Stimulated activated CD8-positive, alpha-beta memory T cell treated with anti-CD3 and anti-CD28 coated beads, Interleukin-15, amount 100 ng/mL, for 4 hours (primary cell): ENCODE measurements around the gene STRA6.

Experiments used
- DNase-seq, 2 donors: peaks; one replicate each; pipeline ENCODE4 v3.0.0-alpha.2; 2020; ENCODE audit warnings: low read depth in 2 of 2

STRA6 gene, protein sequence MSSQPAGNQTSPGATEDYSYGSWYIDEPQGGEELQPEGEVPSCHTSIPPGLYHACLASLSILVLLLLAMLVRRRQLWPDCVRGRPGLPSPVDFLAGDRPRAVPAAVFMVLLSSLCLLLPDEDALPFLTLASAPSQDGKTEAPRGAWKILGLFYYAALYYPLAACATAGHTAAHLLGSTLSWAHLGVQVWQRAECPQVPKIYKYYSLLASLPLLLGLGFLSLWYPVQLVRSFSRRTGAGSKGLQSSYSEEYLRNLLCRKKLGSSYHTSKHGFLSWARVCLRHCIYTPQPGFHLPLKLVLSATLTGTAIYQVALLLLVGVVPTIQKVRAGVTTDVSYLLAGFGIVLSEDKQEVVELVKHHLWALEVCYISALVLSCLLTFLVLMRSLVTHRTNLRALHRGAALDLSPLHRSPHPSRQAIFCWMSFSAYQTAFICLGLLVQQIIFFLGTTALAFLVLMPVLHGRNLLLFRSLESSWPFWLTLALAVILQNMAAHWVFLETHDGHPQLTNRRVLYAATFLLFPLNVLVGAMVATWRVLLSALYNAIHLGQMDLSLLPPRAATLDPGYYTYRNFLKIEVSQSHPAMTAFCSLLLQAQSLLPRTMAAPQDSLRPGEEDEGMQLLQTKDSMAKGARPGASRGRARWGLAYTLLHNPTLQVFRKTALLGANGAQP

DNA sequence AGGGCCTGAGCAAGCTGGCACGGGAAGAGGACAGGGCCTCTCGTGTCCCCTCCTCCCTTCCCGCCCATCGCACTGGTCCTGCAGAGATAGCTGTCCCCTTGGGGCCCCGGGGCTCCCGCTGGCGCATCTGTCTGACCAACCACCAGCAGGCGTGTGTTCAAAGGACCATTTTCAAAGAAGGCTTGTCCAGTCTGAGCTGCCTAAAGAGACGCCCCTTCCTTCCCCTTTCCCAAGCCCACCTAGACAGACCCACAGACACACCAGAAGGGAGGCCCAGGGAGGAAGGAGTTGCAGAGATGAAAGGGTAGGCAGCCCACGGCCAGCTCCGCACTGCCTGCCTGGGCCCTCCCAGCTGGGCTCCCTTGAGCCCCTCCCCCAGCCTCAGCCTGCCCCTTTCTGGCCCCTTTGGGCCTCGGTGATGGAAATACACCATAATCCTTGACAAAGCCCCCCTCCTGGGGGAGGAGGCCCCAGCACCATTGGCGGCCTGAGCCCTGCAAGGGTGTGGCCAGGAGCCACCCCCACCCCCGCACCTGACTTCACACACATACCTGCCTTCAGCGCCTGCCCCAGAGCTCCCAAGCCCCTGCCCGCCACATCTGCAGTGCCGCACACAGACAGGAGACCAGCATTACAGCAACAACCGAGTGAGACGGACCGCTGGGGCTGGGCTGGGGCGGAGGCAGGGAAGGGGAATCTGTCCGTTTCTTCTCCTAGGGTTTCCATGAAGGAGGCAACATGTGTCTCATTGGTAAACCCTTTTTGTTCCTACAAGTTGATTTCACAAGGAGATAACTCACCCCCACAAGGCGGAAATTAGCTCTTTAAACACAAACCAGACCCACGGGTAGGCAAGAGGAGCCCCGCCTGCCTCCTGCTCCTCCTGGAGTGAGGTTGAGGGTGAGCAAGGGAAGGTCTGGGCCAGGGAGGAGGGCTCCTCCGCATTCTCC is at the start of gene STRA6:
Gene STRA6, minus strand, starts transcription at position 336 of the 950 bp plus-strand sequence. CDS start 520 bp downstream, outside the sequence.
- no peak for DNase-seq

GRCh38 chr15:74252291-74252690 is 49.7 kb upstream of the STRA6 start:
- DNase-seq, result no peak

- DNase-seq, result no peak
Measured at GRCh38 chr15:74251131-74251811, 48.7 kb upstream of the STRA6 start.

- no peak for DNase-seq
Measured at GRCh38 chr15:74250266-74250665, 47.7 kb upstream of the STRA6 start.

DNA sequence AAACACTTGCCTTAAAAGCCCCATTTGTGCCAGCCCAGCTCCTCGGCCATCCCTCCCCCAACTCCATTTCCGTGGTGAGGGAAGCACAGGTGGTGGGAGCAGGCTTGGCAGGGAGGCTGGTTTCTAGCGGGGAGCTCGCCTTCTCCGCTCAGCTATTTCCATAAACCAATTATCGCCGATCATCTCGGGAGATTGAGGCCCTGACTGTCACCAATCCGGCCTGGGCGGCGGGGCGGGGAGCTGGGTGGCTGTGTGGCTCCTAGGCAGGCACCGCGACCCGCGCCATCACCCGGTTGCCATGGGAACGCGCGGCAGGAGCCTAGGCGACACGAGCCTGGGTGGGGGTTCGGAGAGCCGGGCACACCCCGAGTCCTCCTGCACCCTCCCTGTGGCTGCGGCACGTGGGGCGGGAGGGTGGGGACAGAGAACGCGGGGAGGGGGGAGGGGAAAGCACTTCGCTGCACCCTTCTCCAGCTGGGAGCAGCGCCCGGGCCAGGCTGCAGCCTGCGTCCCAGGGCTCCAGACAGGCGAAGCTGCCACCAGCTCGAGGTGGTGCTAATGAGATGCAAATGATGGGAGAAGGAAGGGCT is 42.9 kb upstream of the STRA6 start:
- DNase-seq, result no peak

GRCh38 chr15:74244822-74245341 is 42.3 kb upstream of the STRA6 start:
- no peak for DNase-seq

GRCh38 chr15:74243431-74243830 is 40.8 kb upstream of the STRA6 start:
- DNase-seq, result no peak

DNA sequence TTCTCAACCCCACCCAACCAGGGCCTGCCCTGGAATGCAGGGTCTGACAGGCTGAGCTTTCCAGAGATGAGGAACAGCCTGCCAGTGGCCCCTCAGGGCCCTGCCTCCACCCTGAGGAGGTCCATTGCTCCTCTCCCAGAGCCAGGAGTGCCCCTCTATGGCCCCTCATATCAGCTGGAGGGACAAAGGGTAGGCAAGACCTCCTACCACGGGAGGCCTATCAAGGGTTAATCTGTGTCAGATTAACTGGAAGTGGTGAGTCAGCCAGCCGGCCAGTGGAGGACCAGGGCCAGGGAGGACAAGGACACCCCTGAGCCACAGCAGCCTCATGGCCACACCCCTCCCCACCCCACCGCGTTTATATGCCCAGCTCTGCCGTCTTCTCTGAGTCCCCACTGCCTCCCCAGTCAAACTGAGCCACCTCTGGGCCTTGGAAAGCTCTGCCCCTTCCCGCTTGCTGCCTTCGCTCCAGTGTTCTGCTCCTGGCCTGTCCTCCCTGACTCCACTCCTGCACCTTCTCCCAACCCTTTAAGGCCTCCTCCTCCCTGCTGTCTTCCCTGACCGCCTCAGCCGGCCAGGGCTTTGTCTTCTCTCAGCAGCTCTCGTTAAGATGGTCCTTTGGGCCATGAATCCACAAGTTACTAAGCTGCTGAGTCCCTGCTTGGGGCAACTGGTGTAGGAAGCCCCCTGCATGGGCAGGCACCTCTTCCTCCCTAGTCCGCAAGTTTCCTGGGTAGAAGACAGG is 40.0 kb upstream of the STRA6 start:
- DNase-seq, result no peak

DNA sequence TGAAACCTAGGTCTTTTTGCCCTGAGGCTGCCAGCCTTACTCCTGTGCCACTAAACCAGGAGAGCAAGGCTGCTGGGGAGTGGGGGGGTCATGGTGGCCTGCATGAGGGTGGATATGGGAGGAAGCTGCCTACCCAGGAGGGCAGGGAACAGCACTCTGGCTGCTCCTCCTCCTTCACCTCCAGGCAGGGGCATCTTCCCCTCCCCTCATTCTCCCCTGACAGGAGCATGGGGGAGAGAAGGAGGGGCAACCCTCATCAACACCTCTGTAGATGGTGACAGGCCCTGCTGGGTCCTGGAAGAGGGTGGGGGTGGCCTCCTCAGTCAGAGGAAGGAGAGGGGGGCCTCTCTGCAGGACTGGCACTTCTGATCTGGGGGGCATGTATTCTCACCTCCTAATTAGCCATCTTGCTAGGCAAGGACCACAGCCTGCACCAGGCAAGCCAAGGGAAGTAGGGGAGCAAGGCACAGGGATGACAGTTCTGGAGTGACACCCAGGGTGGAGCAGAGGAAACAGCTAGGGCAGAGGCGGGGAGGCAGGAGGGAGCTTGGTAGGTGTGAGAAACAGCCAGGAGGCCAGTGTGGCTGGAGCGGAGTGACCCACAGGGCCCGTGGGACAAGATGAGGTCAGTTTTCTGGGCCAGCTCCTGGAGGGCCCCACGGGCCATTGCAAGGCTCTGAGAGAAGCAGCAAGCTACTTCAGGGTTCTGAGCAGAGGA is 38.5 kb upstream of the STRA6 start:
- no peak for DNase-seq

DNA sequence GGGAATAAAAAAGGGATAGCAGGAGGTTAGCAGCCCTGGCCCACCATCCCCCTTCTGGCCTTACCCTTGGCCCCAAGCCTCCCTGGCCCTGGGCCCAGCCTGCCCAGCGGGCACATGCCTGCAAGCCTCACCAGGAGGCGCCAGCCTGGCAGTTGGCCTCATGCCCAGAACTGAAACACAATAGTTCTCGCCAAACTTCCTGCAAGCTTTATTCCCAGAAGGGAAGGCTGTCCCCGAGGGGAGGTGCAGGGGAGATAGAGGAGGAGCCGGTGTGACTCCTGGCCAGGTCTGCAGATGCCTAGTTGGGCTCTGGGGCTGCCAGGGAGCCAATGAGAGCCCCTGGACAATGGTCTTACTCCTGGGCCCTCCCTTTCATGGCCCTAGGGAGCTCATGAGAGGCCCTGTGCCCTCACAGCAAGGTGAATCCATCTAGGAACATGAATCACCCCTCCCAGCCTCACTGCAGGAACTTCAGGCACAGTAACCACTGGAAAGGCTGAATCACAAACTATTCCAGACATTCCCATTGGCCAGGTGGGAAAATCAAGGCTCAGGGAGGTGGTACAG is 37.5 kb upstream of the STRA6 start:
- no peak for DNase-seq

GRCh38 chr15:74239051-74239705 is 36.6 kb upstream of the STRA6 start:
- DNase-seq, result no peak

GRCh38 chr15:74235962-74236361 is 33.4 kb upstream of the STRA6 start, which contains the start of gene CCDC33:
Gene CCDC33, plus strand, starts transcription at chr15:74236326. Its CDS starts 394 bp downstream, at chr15:74236720.
- DNase-seq, result no peak

- DNase-seq, result no peak
Measured at GRCh38 chr15:74234598-74234875, 31.9 kb upstream of the STRA6 start.

GRCh38 chr15:74233851-74234597 is 31.4 kb upstream of the STRA6 start:
- DNase-seq, result no peak

DNA sequence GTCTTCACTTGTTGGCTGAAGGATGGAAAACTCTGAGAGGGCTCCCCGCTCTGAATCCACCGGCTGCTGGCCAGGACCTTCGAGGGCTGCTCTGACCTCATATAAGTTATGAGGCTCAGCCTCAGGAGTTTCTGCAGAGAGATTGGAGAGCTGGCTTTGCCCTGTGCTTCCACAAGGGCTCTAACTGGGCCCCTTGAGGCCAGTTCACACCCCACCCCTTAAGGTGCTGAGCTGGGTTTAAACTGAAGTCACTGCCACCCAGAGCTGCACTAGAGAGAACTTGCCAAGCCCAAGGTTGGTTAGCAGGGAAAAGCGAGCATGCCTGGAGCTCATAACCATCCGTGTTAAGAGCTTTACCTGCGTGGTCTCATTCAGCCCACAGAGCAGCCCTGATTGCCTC is 30.8 kb upstream of the STRA6 start:
- DNase-seq, result no peak

- no peak for DNase-seq
Measured at GRCh38 chr15:74231475-74231874, 28.9 kb upstream of the STRA6 start.

GRCh38 chr15:74229686-74230085 is 27.1 kb upstream of the STRA6 start:
- no peak for DNase-seq

DNA sequence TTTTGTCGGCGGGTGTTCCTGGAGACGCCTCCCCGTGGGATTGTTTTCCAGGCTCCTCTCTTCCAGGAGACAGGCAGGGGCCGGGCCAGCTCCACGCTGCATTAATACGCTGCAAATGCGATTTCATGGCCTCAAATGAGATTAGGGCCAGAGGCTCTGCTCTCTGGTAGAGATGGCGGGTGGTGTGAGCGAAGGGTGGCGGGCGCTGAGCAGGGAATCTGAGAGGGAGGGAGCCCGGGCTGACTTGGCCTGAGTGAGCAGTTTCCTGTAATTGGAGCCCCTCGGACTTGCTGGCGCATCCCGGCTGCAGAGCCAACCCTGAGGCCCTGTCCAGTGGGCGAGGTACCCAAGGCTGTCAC is 26.1 kb upstream of the STRA6 start:
- DNase-seq, result no peak
